A549 (cell line): ENCODE measurements around the gene RNPEP. TPM values are rescaled to one million over a fixed set of nuclear protein-coding genes. Genes with fewer than 3 reads are reported as not detected.

Experiments
- ATAC-seq, 2 experiments: fragments of 200-7000 bp in 1 of 2; fragments of >200 bp in 1 of 2; cut with Nextera tagmentation in 1 of 2; cut with Tn5 transposase in 1 of 2; 3 replicates each; pipeline versions ENCODE4 v1.8.0 to v1.9.1; 2018 to 2020; ENCODE audit warnings: mild to moderate bottlenecking in 1 of 2, moderate library complexity in 1 of 2
- CTCF ChIA-PET: fragments of 300-600 bp; sonication (Branson Sonifier 250); formaldehyde crosslinking; extraction: SDS; loops from one replicate; lab custom pipeline; 2021; ENCODE audit warnings: antibody characterized with exemption, inconsistent platforms; lab: Yijun Ruan, JAX
- POLR2A ChIA-PET: fragments of 350-600 bp; formaldehyde crosslinking; extraction: SDS; loops from one replicate; lab custom pipeline; 2021; ENCODE audit warnings: antibody characterized with exemption, inconsistent platforms; lab: Yijun Ruan, JAX
- DNase-seq, 2 experiments: peaks; one replicate each; pipeline versions ENCODE4 v3.0.0 to v3.0.0-alpha.2; 2011 to 2016; ENCODE audit warnings: low read depth in 1 of 2, low spot score in 1 of 2
- FAIRE-seq: peaks from 2 replicates; lab custom pipeline; 2011; peaks lifted over from hg19 to GRCh38; lab: Jason Lieb, UNC
- H3K27ac ChIP-seq, 2 experiments: fragments of >200 bp; sonication (Bioruptor Twin); formaldehyde crosslinking; 3 replicates each; pipeline ENCODE4 v1.5.1; 2016 to 2017
- H3K4me1 ChIP-seq: fragments of >200 bp; sonication (Bioruptor Twin); formaldehyde crosslinking; 3 replicates; pipeline ENCODE4 v1.6.1; 2016
- H3K4me2 ChIP-seq: fragments of >200 bp; sonication (Bioruptor Twin); formaldehyde crosslinking; 3 replicates; pipeline ENCODE4 v1.6.1; 2016
- H3K4me3 ChIP-seq: fragments of >200 bp; sonication (Bioruptor Twin); formaldehyde crosslinking; 3 replicates; pipeline ENCODE4 v1.5.1; 2016
- H3K9me3 ChIP-seq: fragments of >200 bp; sonication (Bioruptor Twin); formaldehyde crosslinking; 3 replicates; pipeline ENCODE4 v1.6.1; 2016
- BCL3 ChIP-seq: fragments of >200 bp; sonication (Bioruptor Twin); formaldehyde crosslinking; IDR thresholded peaks from 3 replicates; pipeline ENCODE4 v1.6.1; 2016
- CBX2 ChIP-seq: fragments of 200-600 bp; sonication (generic); IDR thresholded peaks from 2 replicates; pipeline ENCODE4 v1.6.1; 2016; ENCODE audit warnings: low read depth, mild to moderate bottlenecking, borderline replicate concordance
- CEBPB ChIP-seq, 2 experiments: fragments of >200 bp in 1 of 2; sonication (Bioruptor Twin) in 1 of 2; formaldehyde crosslinking in 1 of 2; IDR thresholded peaks; 2 replicates each; pipeline ENCODE4 v1.6.1; 2012 to 2016
- CHD2 ChIP-seq: fragments of 150-350 bp; IDR thresholded peaks from 2 replicates; pipeline ENCODE4 v1.6.1; 2014; ENCODE audit warnings: low read length; ENCODE audit not compliant: partially characterized antibody
- CHD4 ChIP-seq: fragments of 200-600 bp; sonication (generic); IDR thresholded peaks from 2 replicates; pipeline ENCODE4 v1.6.1; 2016; ENCODE audit warnings: antibody characterized with exemption, mild to moderate bottlenecking, borderline replicate concordance
- EHF ChIP-seq: fragments of 250-450 bp; sonication (Bioruptor Pico); IDR thresholded peaks from 2 replicates; pipeline ENCODE4 v1.5.0; 2020; ENCODE audit warnings: mild to moderate bottlenecking
- EHMT2 ChIP-seq: fragments of 200-600 bp; sonication (generic); IDR thresholded peaks from 2 replicates; pipeline ENCODE4 v1.6.1; 2016; ENCODE audit warnings: antibody characterized with exemption, low read depth, mild to moderate bottlenecking, moderate library complexity
- ELK1 ChIP-seq: fragments of 150-350 bp; IDR thresholded peaks from 2 replicates; pipeline ENCODE4 v1.6.1; 2014; ENCODE audit warnings: low read depth, mild to moderate bottlenecking, low read length
- ESRRA ChIP-seq: fragments of 150-350 bp; IDR thresholded peaks from 2 replicates; pipeline ENCODE4 v1.6.1; 2014; ENCODE audit warnings: mild to moderate bottlenecking, low read length, borderline replicate concordance
- FOSB ChIP-seq: fragments of 250-450 bp; sonication (Bioruptor Pico); IDR thresholded peaks from 2 replicates; pipeline ENCODE4 v1.5.0; 2020; ENCODE audit warnings: mild to moderate bottlenecking, moderate library complexity
- FOSL2 ChIP-seq, 2 experiments: fragments of 450-650 bp in 1 of 2; fragments of >200 bp in 1 of 2; sonication (Bioruptor Twin) in 1 of 2; formaldehyde crosslinking; IDR thresholded peaks; 2 replicates each; pipeline versions ENCODE4 v1.5.0 to v1.6.1; 2016 to 2020; ENCODE audit warnings: mild to moderate bottlenecking in 1 of 2, moderate library complexity in 1 of 2
- HMGXB4 ChIP-seq: fragments of 250-450 bp; sonication (Bioruptor Pico); IDR thresholded peaks from 2 replicates; pipeline ENCODE4 v1.5.0; 2021; ENCODE audit warnings: mild to moderate bottlenecking, moderate library complexity, borderline replicate concordance
- HOXA7 ChIP-seq: fragments of 250-450 bp; sonication (Bioruptor Pico); IDR thresholded peaks from 2 replicates; pipeline ENCODE4 v1.5.0; 2020; ENCODE audit warnings: mild to moderate bottlenecking, moderate library complexity
- HOXB13 ChIP-seq: fragments of 250-450 bp; sonication (Bioruptor Pico); IDR thresholded peaks from 2 replicates; pipeline ENCODE4 v1.5.0; 2020; ENCODE audit warnings: low read depth, mild to moderate bottlenecking, moderate library complexity
- JUN ChIP-seq, 2 experiments: fragments of >200 bp; sonication (Bioruptor Twin); formaldehyde crosslinking; IDR thresholded peaks; 2 replicates in 1 of 2; 3 replicates in 1 of 2; pipeline ENCODE4 v1.6.1; 2016 to 2017
- MAFK ChIP-seq: fragments of 450-650 bp; IDR thresholded peaks from 2 replicates; pipeline ENCODE4 v1.6.1; 2014; ENCODE audit not compliant: partially characterized antibody
- MYC ChIP-seq: IDR thresholded peaks from 2 replicates; pipeline ENCODE4 v1.6.1; 2012; ENCODE audit warnings: mild to moderate bottlenecking, inconsistent platforms, low read length, improper control_type of control experiment, borderline replicate concordance
- NFE2L2 ChIP-seq: fragments of 150-350 bp; conservative IDR thresholded peaks from 2 replicates; pipeline ENCODE4 v1.6.1; 2014; ENCODE audit warnings: low read length
- NPAS2 ChIP-seq: fragments of 250-450 bp; sonication (Bioruptor Pico); IDR thresholded peaks from 2 replicates; pipeline ENCODE4 v1.8.0; 2022; ENCODE audit warnings: mild to moderate bottlenecking, moderate library complexity, borderline replicate concordance
- NR3C1 ChIP-seq: fragments of >200 bp; sonication (Bioruptor Twin); formaldehyde crosslinking; IDR thresholded peaks from 3 replicates; pipeline ENCODE4 v1.6.1; 2017
- PHF8 ChIP-seq: fragments of 200-600 bp; sonication (generic); IDR thresholded peaks from 2 replicates; pipeline ENCODE4 v1.6.1; 2016; ENCODE audit warnings: low read depth, mild to moderate bottlenecking, antibody characterized with exemption, moderate library complexity, borderline replicate concordance
- POLR2AphosphoS2 ChIP-seq: conservative IDR thresholded peaks from 2 replicates; pipeline ENCODE4 v1.6.1; 2012; ENCODE audit warnings: low read length, improper control_type of control experiment, inconsistent platforms
- RAD21 ChIP-seq, 2 experiments: fragments of >200 bp in 1 of 2; sonication (Bioruptor Twin) in 1 of 2; formaldehyde crosslinking in 1 of 2; IDR thresholded peaks in 1 of 2; conservative IDR thresholded peaks in 1 of 2; 2 replicates in 1 of 2; 3 replicates in 1 of 2; pipeline ENCODE4 v1.6.1; 2012 to 2018; ENCODE audit warnings: inconsistent platforms in 1 of 2
- RARB ChIP-seq: fragments of 250-450 bp; sonication (Bioruptor Pico); IDR thresholded peaks from 2 replicates; pipeline ENCODE4 v1.8.0; 2021; ENCODE audit warnings: mild to moderate bottlenecking, moderate library complexity
- TFCP2L1 ChIP-seq: fragments of 250-450 bp; sonication (Bioruptor Pico); IDR thresholded peaks from 2 replicates; pipeline ENCODE4 v1.5.0; 2021; ENCODE audit warnings: mild to moderate bottlenecking
- USF2 ChIP-seq: fragments of 450-650 bp; IDR thresholded peaks from 2 replicates; pipeline ENCODE4 v1.6.1; 2014; ENCODE audit warnings: antibody characterized with exemption
- ZC3H11A ChIP-seq: fragments of 450-650 bp; IDR thresholded peaks from 2 replicates; pipeline ENCODE4 v1.6.1; 2014; ENCODE audit warnings: antibody characterized with exemption, mild to moderate bottlenecking
- WGBS: methylation state at CpG from one replicate; pipeline ENCODE4 v1.1.6; 2017; ENCODE audit errors: missing lambda C conversion rate; 5-methylcytosine and 5-hydroxymethylcytosine counted together
- polyA plus RNA-seq, 4 experiments: library from polyadenylated mRNA; depleted of rRNA in 3 of 4; stranded (reverse); fragments of >200 nt; fragmentation: RNase III in 1 of 4; extraction: RNeasy Plus Mini Kit Qiagen cat#74134 plus additional on column Dnase treatment in 1 of 4; gene quantifications; 2 replicates in 3 of 4; 3 replicates in 1 of 4; pipeline ENCODE4 v1.2.3, GENCODE V29; 2011 to 2017
- TF ChIP-seq, protein P1 (sequence below): fragments of 250-450 bp; sonication (Bioruptor Pico); IDR thresholded peaks from 2 replicates; pipeline ENCODE4 v1.5.0; 2020; ENCODE audit warnings: low read depth, mild to moderate bottlenecking, moderate library complexity
- TF ChIP-seq, protein P2 (sequence below): IDR thresholded peaks from 2 replicates; pipeline ENCODE4 v1.6.1; 2012

RNPEP gene
- polyA plus RNA-seq, 2 of the 4 experiments (the other 2 are of a cell fraction) = 71.1 to 87.6 TPM

- no peak for FAIRE-seq
- POLR2A ChIA-PET = interaction anchor here (2.3 to 4.7 kb wide), 2 partner anchors 19 to 41 kb away, joined by 11 to 68 read pairs; no protein-coding TSS in a partner anchor
- Histone ChIP-seq H3K4me2 (peak overlapping the region; percentile 88), H3K4me3 (peak overlapping the region; percentile 95), H3K4me1 (peaks cover 72% of the 10 kb centered on the region), H3K9me3 (no peaks in the 10 kb centered on the region), H3K27ac (peak overlapping the region; percentile 93 to 94)
- CTCF ChIA-PET = interaction anchor here (0.9 to 46.8 kb wide), 9 partner anchors 9 to 155 kb away, joined by 3 to 1624 read pairs (median 6); partner anchors contain the start of gene GPR37L1
- WGBS = 55% methylated on average over 9 of the region's 9 CpGs
- peak in 1 of 2 experiments; percentile 79 for DNase-seq
- ATAC-seq = no peak
- TF ChIP-seq RARB (CRISPR knock-in tag) (peak; percentile 72; the same call in 1 of the 2 replicates), RAD21 (conservative IDR thresholded peaks at IDR 0.05 in 1 of 2, IDR thresholded peaks at IDR 0.05 in 1 of 2) (no peak), MYC (no peak), FOSB (CRISPR knock-in tag) (peak; percentile 90), NFE2L2 (no peak), HOXA7 (peak; percentile 90), NR3C1 (no peak), EHF (CRISPR knock-in tag) (no peak; the same call in 1 of the 2 replicates), POLR2AphosphoS2 (no peak; the same call in none of the 2 replicates), HMGXB4 (CRISPR knock-in tag) (no peak; the same call in 1 of the 2 replicates), CEBPB (IDR thresholded peaks at IDR 0.05) (no peak), FOSL2 (IDR thresholded peaks at IDR 0.05) (no peak), FOSL2 (CRISPR knock-in tag; IDR thresholded peaks at IDR 0.05) (0 out of 2 replicates have a peak, but pooled peaks have one; percentile 6), CHD4 (no peak), TFCP2L1 (CRISPR knock-in tag) (0 out of 2 replicates have a peak, but pooled peaks have one; percentile 49), JUN (IDR thresholded peaks at IDR 0.05) (peak; percentile 38 to 81; a peak in 2 of 5 replicates), PHF8 (no peak), CBX2 (no peak), USF2 (no peak), NPAS2 (no peak), EHMT2 (no peak), CHD2 (no peak), ZC3H11A (no peak), ESRRA (peak; percentile 92), MAFK (no peak), ELK1 (no peak), BCL3 (no peak), HOXB13 (CRISPR knock-in tag) (no peak)
- TF ChIP-seq, protein P1, sequence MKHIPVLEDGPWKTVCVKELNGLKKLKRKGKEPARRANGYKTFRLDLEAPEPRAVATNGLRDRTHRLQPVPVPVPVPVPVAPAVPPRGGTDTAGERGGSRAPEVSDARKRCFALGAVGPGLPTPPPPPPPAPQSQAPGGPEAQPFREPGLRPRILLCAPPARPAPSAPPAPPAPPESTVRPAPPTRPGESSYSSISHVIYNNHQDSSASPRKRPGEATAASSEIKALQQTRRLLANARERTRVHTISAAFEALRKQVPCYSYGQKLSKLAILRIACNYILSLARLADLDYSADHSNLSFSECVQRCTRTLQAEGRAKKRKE (CRISPR knock-in tag) = no peak
- TF ChIP-seq, protein P2, sequence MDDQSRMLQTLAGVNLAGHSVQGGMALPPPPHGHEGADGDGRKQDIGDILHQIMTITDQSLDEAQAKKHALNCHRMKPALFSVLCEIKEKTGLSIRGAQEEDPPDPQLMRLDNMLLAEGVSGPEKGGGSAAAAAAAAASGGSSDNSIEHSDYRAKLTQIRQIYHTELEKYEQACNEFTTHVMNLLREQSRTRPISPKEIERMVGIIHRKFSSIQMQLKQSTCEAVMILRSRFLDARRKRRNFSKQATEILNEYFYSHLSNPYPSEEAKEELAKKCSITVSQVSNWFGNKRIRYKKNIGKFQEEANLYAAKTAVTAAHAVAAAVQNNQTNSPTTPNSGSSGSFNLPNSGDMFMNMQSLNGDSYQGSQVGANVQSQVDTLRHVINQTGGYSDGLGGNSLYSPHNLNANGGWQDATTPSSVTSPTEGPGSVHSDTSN = no peak
These were observed 33.8 kb downstream of the RNPEP start for GRCh38 chr1:202016022-202016810.
